Measurements from ENCODE around the gene CAPN1. TPM values are rescaled to one million over a fixed set of nuclear protein-coding genes. Genes with fewer than 3 reads are reported as not detected.
"Not testable (repeated sequence)": the region's sequence is repeated elsewhere in the genome, so short reads cannot be mapped to it uniquely, and the experiment has no call there.

CAPN1 gene
- total RNA-seq, 1 donor from 2014 or later: 74.6 TPM

DNA sequence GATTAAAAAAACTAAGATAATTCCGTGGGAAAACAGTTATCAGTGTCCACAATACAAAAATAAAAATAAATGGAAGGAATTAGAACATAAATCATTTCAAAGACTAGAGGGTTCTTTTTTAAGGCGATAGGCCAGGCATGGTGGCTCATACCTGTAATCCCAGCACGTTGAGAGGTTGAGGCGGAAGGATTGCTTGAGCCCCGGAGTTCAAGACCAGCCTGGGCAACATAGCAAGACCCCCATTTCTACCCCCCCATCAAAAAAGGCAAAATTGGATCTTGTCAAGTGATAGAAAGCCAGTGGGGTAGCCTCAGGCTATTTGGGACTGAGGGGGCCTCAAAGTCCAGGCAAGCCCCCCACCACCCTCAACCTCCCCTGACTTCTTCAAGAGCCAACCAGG, 59.4 kb downstream of the CAPN1 start:
- H3K27ac ChIP-seq (replicated peaks): no peak overlapping the region
- no peaks in the 10 kb centered on the region for H3K36me3 ChIP-seq
- no peak overlapping the region for H3K4me3 ChIP-seq
- H3K9me3 ChIP-seq (replicated peaks): no peaks in the 10 kb centered on the region
- TF ChIP-seq, protein P1, sequence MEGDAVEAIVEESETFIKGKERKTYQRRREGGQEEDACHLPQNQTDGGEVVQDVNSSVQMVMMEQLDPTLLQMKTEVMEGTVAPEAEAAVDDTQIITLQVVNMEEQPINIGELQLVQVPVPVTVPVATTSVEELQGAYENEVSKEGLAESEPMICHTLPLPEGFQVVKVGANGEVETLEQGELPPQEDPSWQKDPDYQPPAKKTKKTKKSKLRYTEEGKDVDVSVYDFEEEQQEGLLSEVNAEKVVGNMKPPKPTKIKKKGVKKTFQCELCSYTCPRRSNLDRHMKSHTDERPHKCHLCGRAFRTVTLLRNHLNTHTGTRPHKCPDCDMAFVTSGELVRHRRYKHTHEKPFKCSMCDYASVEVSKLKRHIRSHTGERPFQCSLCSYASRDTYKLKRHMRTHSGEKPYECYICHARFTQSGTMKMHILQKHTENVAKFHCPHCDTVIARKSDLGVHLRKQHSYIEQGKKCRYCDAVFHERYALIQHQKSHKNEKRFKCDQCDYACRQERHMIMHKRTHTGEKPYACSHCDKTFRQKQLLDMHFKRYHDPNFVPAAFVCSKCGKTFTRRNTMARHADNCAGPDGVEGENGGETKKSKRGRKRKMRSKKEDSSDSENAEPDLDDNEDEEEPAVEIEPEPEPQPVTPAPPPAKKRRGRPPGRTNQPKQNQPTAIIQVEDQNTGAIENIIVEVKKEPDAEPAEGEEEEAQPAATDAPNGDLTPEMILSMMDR (IDR thresholded peaks at IDR 0.05; ENCODE audit: borderline replicate concordance): no peak
- DNase-seq: no peak
- intact Hi-C loops (cut with micrococcal nuclease): no loop called here
- no peaks in the 10 kb centered on the region for H3K27me3 ChIP-seq (ENCODE audit: low read depth)
- no peaks in the 10 kb centered on the region for H3K4me1 ChIP-seq

DNA sequence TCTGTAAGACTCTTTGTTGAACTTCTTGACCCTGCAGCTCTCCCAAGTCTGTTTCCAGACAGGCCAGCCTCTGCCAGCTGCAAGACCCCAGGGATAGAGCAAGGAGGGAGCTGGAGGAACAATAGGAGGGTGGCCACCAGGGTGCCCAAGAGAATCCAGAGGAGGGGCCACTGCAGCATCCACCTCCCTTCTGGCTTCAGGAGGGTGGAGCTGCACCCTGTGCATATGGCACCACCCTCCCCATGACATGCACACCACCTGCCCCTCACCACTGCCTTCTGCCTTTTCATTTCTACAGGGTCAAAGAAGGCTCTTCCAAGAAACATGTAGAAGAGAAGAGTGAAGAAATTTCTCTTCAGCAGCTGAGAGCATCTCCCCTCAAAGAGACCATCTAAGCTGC, 60.0 kb downstream of the CAPN1 start:
- Histone ChIP-seq H3K4me3 (no peak overlapping the region), H3K27ac (replicated peaks) (no peak overlapping the region), H3K27me3 (ENCODE audit: low read depth) (no peaks in the 10 kb centered on the region), H3K4me1 (no peaks in the 10 kb centered on the region), H3K36me3 (no peaks in the 10 kb centered on the region), H3K9me3 (replicated peaks) (no peaks in the 10 kb centered on the region)
- intact Hi-C loops (cut with micrococcal nuclease): no loop called here
- DNase-seq: no peak
- TF ChIP-seq, protein P1 (IDR thresholded peaks at IDR 0.05; ENCODE audit: borderline replicate concordance): no peak

DNA sequence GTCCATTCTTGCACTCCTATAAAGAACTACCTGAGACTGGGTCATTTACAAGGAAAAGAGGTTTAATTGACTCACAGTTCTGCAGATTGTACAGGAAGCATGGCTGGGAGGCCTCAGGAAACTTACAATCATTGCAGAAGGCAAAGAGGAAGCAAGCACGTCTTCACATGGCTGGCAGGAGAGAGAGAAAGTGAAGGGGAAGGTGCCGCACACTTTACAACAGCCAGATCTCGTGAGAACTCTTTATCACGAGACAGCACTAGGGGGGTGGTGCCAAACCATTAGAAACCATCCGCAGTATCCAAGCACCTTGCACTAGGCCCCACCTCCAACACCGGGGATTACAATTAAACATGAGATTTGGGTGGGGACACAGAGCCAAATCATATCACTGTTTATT, 60.7 kb downstream of the CAPN1 start:
- no peaks in the 10 kb centered on the region for H3K27me3 ChIP-seq (ENCODE audit: low read depth)
- TF ChIP-seq, protein P1 (IDR thresholded peaks at IDR 0.05; ENCODE audit: borderline replicate concordance): no peak
- H3K4me3 ChIP-seq: no peak overlapping the region
- H3K9me3 ChIP-seq (replicated peaks): no peaks in the 10 kb centered on the region
- no peaks in the 10 kb centered on the region for H3K4me1 ChIP-seq
- H3K36me3 ChIP-seq: no peaks in the 10 kb centered on the region
- DNase-seq: no peak
- H3K27ac ChIP-seq (replicated peaks): no peak overlapping the region
- intact Hi-C loops (cut with micrococcal nuclease): no loop called here

DNA sequence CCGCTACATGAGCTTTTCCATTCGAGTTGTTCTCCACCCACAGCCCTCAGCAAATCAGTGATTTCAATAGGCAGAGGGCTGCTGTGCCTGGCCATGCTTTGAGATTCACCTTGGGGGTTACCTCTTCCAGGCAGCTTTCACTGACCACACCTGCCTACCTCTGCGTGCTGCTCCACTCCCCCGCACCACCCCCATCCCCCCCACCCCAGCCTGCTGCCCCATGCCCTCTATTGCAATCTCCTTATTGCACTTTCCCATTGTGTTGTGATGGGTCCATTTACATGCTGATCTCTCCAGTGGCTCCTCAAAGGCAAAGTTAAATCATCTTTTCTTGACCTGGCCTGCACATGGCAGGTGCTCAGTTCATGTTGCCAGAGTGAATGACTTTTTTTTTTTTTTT, 62.1 kb downstream of the CAPN1 start:
- TF ChIP-seq, protein P1 (IDR thresholded peaks at IDR 0.05; ENCODE audit: borderline replicate concordance): no peak
- DNase-seq: no peak
- Histone ChIP-seq H3K4me3 (no peak overlapping the region), H3K27ac (replicated peaks) (no peak overlapping the region), H3K36me3 (no peaks in the 10 kb centered on the region), H3K4me1 (no peaks in the 10 kb centered on the region), H3K9me3 (replicated peaks) (no peaks in the 10 kb centered on the region), H3K27me3 (ENCODE audit: low read depth) (no peaks in the 10 kb centered on the region)
- intact Hi-C loops (cut with micrococcal nuclease): no loop called here

DNA sequence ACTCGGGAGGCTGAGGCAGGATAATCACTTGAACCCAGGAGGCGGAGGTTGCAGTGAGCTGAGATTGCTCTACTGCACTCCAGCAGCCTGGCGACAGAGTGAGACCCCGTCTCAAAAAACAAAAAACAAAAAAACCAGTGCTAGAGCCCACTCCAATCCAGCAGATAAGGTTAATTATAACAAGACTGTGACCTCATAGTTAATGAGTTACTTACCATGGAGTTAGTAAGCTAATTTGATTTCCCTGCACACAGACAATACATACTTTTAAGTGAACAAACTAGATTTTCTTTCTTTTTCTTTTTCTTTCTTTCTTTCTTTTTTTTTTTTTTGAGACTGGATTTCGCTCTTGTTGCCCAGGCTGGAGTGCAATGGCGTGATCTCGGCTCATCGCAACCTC, 63.3 kb downstream of the CAPN1 start:
- H3K9me3 ChIP-seq (replicated peaks); H3K27me3 ChIP-seq (ENCODE audit: low read depth); H3K27ac ChIP-seq (replicated peaks); H3K4me1 ChIP-seq; DNase-seq; H3K36me3 ChIP-seq; intact Hi-C loops (cut with micrococcal nuclease); H3K4me3 ChIP-seq: not testable (repeated sequence)

DNA sequence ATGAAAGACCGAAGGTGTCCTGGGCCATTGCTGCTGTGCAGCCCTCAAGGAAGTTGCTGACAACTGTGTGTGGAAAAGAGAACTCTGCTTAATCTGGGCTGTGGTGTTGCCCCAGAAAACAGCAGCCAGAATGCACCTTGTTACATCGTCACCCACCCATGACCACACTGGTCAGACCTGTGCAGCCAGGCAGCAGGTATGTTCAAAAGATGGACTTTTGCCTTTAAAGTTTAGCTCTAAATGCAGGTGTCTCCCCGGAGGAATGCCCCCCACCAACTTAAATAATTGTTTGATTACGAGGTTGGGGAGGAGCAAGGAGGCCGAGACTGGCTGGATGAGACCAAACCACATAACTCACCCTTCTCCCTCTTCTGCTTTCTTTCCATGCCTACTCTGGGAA, 64.8 kb downstream of the CAPN1 start:
- intact Hi-C loops (cut with micrococcal nuclease): no loop called here
- no peak overlapping the region for H3K27ac ChIP-seq (replicated peaks)
- no peaks in the 10 kb centered on the region for H3K9me3 ChIP-seq (replicated peaks)
- TF ChIP-seq, protein P1 (IDR thresholded peaks at IDR 0.05; ENCODE audit: borderline replicate concordance): no peak
- H3K4me3 ChIP-seq: no peak overlapping the region
- H3K36me3 ChIP-seq: no peaks in the 10 kb centered on the region
- DNase-seq: no peak
- no peaks in the 10 kb centered on the region for H3K27me3 ChIP-seq (ENCODE audit: low read depth)
- no peaks in the 10 kb centered on the region for H3K4me1 ChIP-seq

DNA sequence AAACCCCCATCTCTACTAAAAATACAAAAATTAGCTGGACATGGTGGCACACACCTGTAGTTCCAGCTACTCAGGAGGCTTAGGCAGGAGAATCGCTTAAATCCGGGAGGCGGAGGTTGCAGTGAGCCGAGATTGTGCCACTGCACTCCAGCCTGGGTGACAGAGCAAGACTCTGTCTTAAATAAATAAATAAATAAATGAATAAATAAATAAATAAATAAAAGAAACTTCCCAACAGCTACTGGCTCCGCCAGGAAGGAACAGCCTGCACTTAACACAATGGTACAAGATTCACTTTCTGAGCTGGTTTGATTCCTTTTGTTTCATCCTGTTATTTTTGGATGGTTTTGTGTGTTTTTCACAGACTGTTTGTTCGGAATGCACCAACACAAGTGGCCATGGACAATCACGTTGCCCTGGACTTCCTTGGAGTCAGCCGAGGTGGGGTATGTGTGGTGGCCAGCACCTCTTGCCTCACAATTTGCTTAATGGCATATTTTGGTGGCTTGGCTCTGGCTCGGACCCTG, 66.5 kb downstream of the CAPN1 start:
- H3K27ac ChIP-seq (replicated peaks); DNase-seq; H3K36me3 ChIP-seq; H3K4me3 ChIP-seq; H3K4me1 ChIP-seq; H3K27me3 ChIP-seq (ENCODE audit: low read depth); intact Hi-C loops (cut with micrococcal nuclease); H3K9me3 ChIP-seq (replicated peaks): not testable (repeated sequence)

Data from left ventricle myocardium inferior (tissue), 1 donor.